Gastrocnemius medialis (tissue), 4 donors: ENCODE measurements around the gene MCFD2.

ENCODE experiments used
- CTCF ChIP-seq, 5 experiments: fragments of 450-650 bp in 3 of 5; fragments of 200-600 bp in 2 of 5; sonication (generic) in 2 of 5; IDR thresholded peaks in 4 of 5; conservative IDR thresholded peaks in 1 of 5; 1 replicate in 4 of 5; 2 replicates in 1 of 5; pipeline ENCODE4 v1.5.1; 2016 to 2019; ENCODE audit warnings: antibody characterized with exemption in 5 of 5, mild to moderate bottlenecking in 3 of 5, moderate library complexity in 3 of 5
- POLR2A ChIP-seq, 2 donors: fragments of 450-650 bp; IDR thresholded peaks; one replicate each; pipeline ENCODE4 v1.6.1; 2017; ENCODE audit warnings: antibody characterized with exemption in 2 of 2, mild to moderate bottlenecking in 2 of 2, moderate library complexity in 2 of 2

DNA sequence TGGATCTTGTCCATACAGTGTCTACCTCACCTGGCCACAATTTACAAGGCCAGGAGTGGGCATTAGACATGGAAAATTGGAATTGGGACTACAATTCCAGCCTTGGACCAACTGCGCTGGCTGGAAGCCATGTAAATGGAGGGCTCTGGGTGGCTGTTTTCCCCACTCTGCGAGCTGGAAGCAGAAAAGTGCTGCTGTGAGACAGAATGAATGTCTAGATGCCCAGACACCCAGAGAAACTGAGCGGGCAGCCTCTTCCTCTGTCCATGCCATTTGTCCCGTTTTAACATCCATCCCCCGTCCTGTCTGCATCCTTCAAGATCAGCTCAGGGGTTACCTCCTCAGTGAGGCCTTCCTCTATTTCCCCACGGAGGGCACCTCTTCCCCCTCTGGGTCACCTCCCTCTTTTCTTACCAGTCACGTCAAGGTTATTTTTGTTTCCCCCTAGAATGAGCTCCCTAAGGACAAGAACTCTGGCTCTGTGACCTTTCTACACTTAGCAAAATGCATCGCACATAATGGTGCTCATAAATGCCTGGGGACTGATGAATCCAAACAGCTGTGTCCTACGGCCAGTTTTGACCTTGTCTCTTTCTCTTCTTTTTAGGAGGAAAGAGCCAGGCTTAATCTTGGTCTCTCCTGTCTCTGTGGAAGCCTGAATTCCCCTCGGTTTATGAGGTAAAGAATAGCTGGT lies 41.2 kb downstream of the MCFD2 start:
- TF ChIP-seq CTCF (IDR thresholded peaks at IDR 0.05 in 4 of 5, conservative IDR thresholded peaks at IDR 0.05 in 1 of 5): no peak
- no peak for TF ChIP-seq POLR2A (IDR thresholded peaks at IDR 0.05)
